Subcutaneous adipose tissue (tissue), 4 donors: ENCODE results near the gene TAS2R50. TPM values are rescaled to one million over a fixed set of nuclear protein-coding genes. Genes with fewer than 3 reads are reported as not detected.

Experiments used
- total RNA-seq, 4 donors: library from RNA; depleted of rRNA; stranded (reverse); fragments of >200 nt; gene quantifications; one replicate each; pipeline ENCODE4 v1.1.0, GENCODE V29; 2016
- TF ChIP-seq, protein P1 (sequence below): fragments of 450-650 bp; IDR thresholded peaks from one replicate; pipeline ENCODE4 v1.5.1; 2016; ENCODE audit warnings: low read depth, mild to moderate bottlenecking, control low read depth, antibody characterized with exemption, moderate library complexity

The TAS2R50 gene
- total RNA-seq, 4 donors from 2014 or later = 3.4 to 4.6 (median 3.9) TPM

DNA sequence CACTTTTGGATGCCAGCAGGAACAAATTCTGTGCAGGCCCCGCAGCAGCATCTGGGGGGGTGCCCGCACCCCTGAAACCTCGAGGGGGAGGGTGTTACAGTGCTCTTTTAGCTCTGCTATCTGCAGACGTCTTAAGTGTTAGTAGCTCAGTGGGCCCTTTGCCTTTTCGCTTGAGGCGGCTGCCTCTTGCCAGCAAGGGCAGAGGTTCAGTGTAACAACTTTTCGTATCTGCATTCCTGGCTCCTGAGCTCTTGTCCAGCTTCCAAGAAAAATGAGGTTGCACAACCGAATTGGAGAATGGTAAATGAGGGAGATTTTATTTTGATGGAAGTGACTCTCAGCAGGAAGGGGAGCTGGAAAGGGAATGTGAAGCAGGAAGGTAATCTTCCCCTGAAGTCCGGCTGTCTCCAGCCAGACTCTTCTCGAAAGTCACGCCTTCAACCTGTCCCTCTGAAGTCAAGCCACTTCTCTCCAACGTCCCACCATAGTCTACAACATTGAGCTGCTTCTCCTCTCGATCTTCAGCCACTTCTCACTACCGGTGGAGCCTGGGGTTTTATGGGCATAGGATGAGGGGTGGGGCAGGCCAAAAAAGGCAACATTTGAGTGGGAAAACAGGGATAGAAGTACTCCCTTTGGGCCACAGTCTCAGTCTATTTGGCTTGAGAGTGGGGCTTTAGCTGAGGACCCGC, 17.8 kb downstream of the TAS2R50 start:
- TF ChIP-seq, protein P1, sequence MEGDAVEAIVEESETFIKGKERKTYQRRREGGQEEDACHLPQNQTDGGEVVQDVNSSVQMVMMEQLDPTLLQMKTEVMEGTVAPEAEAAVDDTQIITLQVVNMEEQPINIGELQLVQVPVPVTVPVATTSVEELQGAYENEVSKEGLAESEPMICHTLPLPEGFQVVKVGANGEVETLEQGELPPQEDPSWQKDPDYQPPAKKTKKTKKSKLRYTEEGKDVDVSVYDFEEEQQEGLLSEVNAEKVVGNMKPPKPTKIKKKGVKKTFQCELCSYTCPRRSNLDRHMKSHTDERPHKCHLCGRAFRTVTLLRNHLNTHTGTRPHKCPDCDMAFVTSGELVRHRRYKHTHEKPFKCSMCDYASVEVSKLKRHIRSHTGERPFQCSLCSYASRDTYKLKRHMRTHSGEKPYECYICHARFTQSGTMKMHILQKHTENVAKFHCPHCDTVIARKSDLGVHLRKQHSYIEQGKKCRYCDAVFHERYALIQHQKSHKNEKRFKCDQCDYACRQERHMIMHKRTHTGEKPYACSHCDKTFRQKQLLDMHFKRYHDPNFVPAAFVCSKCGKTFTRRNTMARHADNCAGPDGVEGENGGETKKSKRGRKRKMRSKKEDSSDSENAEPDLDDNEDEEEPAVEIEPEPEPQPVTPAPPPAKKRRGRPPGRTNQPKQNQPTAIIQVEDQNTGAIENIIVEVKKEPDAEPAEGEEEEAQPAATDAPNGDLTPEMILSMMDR = no peak

GRCh38 chr12:10967409-10967808, 19.3 kb downstream of the TAS2R50 start:
- TF ChIP-seq, protein P1 = no peak

DNA sequence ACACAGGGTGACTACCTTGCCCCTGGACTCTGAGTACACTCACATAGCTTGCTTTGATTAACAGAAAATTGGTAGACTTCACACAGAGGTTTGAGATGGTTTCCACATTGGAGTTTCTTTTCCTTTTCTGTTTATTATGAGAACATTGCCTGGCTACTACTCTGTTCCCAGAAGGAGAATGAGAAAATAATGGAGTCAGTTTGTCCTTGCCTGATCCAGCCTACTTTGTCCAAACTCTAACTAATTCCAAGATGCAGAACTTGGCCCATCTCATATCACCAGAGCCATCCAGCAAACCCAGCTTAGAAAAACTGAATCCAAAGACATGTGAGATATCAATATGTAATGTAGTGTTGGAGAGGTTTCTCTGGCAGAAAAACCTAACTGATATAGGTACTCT, 20.4 kb downstream of the TAS2R50 start:
- TF ChIP-seq, protein P1 = no peak

DNA sequence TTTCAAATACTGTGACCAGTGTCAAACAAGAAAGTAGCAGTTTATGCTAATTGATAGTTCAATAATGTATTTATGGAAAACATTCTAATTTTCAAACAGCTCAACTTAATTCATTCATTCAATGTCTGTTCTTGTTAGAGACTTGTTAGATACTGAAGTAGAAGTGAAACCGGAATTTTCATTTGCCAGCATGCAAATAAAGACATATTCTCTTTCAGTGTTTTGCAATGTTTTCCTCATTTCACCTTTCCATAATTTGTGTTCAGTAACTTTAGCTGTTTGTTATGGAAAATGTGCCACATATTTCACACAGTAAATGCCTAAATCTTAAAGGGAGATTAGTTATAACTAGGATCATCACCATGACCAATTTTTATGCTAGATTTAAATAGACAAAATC, 21.2 kb downstream of the TAS2R50 start:
- TF ChIP-seq, protein P1 = no peak

DNA sequence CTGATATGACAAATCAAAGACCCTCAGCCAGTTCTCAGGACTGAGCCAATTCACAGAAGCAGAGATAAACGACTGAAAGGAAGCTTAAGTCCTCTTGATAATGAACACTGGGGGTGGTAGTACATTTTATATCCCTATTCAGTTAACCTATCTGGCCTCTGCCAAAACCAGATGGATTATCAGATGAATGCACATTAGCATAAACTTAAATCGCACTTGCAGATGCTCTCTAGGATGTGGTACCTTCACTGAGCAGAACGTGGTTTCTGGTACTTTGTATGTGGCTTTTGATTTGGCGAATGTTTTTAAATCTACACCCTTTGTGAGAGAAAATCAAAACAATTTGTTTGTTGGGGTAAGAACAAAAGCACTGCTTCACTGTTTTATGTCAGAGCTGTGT, 26.5 kb downstream of the TAS2R50 start:
- TF ChIP-seq, protein P1 = no peak

DNA sequence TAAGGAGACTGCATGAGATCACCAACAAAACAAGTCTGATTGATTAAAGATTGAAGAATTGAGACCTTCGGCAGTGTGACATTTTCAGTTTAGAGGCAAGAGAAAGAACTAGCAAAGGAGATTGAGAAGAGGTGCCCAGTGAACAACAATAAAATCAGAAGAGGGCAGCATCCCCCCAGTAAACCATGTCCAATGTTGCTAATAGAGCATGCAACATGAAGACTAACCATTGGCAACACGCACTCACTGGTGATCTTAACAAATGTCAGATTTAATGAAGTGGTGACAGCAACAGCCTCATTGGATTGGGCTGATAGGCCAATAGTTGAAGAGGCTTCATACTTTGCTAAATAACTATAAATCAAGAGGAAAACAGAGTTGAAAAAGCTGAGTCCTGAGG, 26.9 kb downstream of the TAS2R50 start:
- TF ChIP-seq, protein P1 = no peak

DNA sequence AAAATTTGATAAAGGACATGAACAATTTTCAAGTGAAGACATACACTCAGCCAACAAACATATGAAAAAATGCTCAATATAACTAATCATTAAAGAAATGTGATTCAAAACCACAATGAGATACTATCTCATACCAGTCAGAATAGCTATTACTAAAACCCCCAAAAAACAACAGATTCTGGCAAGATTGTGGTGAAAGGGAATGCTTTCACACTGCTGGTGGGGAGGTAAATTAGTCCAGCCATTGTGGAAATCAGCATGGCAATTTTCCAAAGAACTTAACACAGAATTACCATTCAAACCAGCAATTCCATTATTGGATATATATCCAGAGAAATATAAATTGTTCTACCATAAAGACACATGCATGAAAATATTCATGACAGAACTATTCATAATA, 29.0 kb downstream of the TAS2R50 start:
- TF ChIP-seq, protein P1 = no peak
